ENCODE results near the gene TEX55. TPM values are rescaled to one million over a fixed set of nuclear protein-coding genes. Genes with fewer than 3 reads are reported as not detected.
"Not testable (repeated sequence)": the region's sequence is repeated elsewhere in the genome, so short reads cannot be mapped to it uniquely, and the experiment has no call there.

The TEX55 gene
- total RNA-seq (2014; rRNA removed; shearing (Covaris generic)) = not detected in 2 replicates

DNA sequence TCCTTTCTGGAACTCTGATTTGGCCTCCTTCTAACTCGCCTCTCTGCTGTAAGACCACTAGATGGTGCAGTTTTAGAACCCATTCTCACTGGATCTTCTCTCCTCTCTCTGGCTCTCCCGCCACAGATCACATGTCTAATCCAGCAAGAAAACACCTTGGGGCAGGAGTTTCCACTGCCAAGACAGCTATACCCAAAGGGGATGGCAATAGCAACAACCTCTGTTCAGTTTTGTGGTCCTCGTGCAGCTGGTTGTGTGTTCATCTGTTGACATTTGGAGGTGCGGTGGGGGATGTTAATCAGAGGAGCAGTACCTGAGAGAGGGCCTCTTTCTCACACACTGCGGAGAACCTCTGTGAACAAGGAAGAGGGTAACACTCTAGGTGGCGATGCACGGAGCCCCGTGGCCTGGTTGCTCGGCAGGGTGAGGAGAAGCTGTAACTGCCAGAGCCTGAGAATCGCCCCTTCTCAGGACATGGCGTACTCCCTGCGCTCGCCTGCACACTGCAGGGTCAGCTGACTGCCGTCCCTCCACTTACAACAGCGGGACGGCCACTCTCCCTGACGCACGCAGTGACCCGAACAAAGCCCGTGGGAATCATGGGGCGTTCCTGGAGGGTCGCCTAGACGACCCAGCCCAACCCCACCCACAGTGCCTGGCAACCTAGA, at the start of gene TEX55:
TSS of gene TEX55 (plus strand) at position 666 of the 668 bp plus-strand sequence. CDS start 25 bp downstream, outside the sequence.
- DNase-seq (ENCODE audit: low read depth) = peak; percentile 49

- DNase-seq (ENCODE audit: low read depth) = no peak
Observed at GRCh38 chr3:119098003-119098402, 48.0 kb upstream of the TEX55 start.

GRCh38 chr3:119098619-119099222, 47.2 kb upstream of the TEX55 start:
- DNase-seq (ENCODE audit: low read depth) = peak; percentile 35

DNA sequence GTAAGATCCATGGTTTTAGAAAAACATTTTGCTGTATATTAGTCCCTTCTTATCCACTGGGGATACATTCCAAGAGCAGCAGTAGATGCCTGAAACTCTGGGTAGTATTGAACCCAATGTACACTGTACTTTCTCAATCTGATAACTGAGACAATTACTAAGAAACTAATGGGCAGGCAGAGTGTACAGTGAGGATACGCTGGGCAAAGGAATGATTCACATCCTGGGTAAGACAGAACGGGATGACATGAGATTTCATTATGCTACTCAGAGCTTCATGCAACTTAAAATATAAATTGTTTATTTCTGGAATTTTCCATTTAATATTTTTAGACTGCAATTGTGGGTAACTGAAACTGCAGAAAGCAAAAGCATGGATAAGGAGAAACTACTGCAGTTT, 46.2 kb upstream of the TEX55 start:
- no peak for DNase-seq (ENCODE audit: low read depth)

DNA sequence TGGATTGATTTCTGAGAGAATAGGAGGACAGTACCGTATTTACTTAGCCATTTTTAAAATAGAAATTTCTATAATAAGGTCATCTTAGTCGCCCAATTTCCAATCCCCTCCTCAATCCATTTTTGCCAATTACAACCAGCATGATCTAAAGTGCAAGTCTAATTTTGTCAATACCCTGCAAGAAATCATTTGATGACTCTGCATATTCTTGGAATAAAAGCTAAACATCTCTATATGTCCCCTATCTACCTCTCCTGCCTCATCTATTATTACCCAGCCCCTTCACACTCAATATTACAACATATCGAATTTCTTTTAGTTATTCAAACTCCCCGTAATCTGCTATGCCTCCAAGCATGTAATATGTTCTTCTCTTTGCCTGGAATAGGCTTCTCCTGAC, 41.9 kb upstream of the TEX55 start:
- DNase-seq (ENCODE audit: low read depth) = no peak

DNA sequence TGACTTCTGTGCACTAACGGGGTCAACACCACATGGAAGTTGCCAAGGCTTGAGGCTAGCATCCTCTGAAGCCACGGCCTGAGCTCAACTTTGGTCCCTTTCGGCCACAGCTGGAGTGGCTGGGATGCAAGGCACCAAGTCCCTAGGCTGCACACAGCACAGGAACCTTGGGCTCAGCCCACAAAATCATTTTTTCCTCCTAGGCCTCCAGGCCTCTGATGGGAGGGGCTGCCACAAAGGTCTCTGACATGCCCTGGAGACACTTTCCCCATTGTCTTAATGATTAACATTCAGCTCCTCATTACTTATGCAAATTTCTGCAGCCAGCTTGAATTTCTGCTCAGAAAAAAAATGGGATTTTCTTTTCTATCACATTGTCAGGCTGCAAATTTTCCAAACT, 27.6 kb upstream of the TEX55 start:
- not testable (repeated sequence) for DNase-seq (ENCODE audit: low read depth)

GRCh38 chr3:119120480-119120879, 25.5 kb upstream of the TEX55 start:
- no peak for DNase-seq (ENCODE audit: low read depth)

GRCh38 chr3:119122350-119122749, 23.6 kb upstream of the TEX55 start:
- no peak for DNase-seq (ENCODE audit: low read depth)

DNA sequence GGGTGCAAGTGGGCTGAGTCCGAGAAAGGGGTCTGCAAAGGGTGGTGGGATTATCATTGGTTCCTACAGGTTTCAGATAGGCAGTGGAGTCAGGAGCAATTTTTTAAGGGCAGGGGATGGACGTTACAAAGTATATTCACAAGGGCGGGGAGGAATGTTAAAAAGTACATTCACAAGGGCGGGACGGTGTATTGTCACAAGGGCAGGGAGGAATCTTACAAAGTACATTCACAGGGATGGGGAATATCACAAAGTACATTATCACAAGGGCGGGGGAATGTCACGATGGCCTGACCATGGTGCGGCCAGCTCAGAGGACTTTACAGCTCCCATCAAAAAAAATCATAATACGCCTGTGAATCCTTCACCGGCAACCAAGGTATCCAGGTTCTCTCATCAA, 20.6 kb upstream of the TEX55 start:
- DNase-seq (ENCODE audit: low read depth) = no peak

- no peak for DNase-seq (ENCODE audit: low read depth)
Observed at GRCh38 chr3:119125742-119126504, 20.0 kb upstream of the TEX55 start.

DNA sequence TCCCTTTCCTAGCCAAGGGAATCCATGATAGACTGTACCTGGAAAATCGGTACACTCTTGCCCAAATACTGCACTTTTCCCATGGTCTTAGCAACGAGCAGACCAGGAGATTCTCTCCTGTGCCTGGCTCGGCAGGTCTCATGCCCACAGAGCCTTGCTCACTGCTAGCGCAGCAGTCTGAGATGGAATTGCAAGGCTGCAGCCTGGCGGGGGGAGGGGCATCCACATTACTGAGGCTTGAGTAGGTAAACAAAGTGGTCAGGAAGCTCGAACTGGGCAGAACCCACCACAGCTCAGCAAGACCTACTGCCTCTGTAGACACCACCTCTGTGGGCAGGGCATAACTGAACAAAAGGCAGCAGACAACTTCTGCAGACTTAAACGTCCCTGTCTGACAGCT, 15.7 kb upstream of the TEX55 start:
- DNase-seq (ENCODE audit: low read depth) = not testable (repeated sequence)

DNA sequence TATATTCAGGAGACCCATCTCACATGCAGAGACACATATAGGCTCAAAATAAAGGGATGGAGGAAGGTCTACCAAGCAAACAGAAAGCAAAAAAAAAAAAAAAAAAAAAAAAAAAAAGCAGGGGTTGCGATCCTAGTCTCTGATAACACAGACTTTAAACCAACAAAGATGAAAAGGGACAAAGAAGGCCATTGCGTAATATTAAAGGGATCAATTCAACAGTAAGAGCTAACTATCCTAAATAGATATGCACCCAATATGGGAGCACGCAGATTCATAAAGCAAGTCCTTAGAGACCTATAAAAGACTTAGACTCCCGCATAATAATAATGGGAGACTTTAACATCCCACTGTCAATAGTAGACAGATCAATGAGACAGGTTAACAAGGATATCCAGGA, 13.7 kb upstream of the TEX55 start:
- not testable (repeated sequence) for DNase-seq (ENCODE audit: low read depth)

DNA sequence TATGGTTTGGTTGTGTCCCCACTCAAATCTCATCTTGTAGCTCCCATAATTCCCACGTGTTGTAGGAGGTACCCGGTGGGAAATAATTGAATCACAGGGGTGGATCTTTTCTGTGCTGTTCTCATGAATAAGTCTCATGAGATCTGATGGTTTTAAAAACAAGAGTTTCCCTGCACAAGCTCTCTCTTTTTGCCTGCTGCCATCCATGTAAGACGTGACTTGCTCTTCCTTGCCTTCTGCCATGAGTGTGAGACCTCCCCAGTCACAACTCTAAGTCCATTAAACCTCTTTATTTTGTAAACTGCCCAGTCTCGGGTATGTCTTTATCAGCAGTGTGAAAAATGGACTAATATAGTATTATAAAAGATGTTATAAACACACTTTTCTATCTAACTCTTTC, 6.6 kb upstream of the TEX55 start:
- DNase-seq (ENCODE audit: low read depth) = not testable (repeated sequence)

GRCh38 chr3:119140466-119140865, 5.5 kb upstream of the TEX55 start:
- DNase-seq (ENCODE audit: low read depth) = no peak

DNA sequence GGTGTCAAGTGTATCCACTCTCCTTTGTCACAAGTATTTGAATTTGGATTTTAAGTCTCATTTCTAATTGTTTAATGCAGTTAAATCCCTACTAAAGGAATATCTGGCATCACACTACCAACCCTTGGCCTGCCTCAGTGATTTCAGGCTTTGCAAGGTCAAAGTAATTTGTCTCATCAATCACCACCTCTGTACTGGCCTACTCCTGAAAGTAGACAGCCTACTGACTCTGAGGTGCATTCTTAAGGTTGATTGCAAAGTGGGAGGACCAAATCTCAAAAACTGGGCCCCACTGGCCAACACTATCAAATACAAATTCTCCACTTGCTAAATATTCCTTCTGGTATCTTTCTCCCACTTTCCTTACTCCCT, 851 bp upstream of the TEX55 start:
- DNase-seq (ENCODE audit: low read depth) = no peak

DNA sequence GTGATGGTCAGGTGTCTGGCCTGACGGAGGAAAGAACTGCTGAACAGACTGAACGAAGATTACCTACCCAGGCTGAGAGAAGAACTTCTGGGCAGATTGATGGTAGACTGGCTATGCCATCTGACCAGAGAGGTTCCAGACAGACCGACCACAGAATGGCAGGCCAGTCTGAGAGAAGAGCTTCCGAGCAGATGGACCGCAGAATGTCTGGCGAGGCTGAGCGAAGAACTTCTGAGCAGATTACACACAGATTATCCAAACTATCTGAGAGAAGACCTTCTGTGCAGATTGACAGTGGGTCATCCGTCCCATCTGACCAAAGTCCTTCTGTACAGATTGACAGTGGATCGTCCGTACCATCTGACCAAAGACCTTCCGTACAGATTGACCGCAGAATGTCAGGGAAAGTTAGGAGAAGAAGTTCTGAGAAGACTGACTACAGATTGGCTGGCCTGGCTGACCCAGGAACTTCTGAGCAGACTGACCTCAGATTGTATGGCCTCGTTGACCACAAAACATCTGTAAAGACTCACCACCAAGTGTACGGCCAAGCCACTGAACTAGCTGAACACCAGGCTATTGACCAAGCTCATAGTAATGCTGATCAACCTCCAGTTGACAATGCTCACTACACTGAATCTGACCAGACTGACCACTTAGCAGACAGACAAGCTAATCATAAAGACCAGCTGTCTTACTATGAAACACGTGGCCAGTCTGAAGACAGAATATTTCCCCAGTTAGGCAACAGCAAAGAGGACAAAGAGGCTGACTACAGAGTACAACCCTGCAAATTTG, 812 bp downstream of the TEX55 start:
- DNase-seq (ENCODE audit: low read depth) = peak; percentile 7

DNA sequence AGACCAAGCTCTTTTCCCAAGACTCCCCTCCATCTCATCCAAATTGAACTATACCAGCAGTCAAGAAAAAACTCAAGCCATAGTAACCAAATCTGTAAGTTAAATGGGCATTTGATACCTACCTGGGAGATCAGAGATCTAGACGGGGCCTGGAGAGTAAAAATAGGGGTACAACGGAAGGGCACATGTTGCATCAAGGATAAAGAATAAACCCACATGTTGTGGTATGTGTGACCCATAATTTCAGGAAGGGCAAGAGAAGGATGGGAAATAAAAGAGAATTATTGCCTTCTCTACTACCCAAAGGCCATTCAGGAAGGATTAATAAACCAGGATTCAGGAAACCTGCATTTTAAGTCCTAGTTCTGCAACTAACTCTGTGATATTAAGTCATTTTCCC, 1.5 kb downstream of the TEX55 start:
- DNase-seq (ENCODE audit: low read depth) = no peak

DNA sequence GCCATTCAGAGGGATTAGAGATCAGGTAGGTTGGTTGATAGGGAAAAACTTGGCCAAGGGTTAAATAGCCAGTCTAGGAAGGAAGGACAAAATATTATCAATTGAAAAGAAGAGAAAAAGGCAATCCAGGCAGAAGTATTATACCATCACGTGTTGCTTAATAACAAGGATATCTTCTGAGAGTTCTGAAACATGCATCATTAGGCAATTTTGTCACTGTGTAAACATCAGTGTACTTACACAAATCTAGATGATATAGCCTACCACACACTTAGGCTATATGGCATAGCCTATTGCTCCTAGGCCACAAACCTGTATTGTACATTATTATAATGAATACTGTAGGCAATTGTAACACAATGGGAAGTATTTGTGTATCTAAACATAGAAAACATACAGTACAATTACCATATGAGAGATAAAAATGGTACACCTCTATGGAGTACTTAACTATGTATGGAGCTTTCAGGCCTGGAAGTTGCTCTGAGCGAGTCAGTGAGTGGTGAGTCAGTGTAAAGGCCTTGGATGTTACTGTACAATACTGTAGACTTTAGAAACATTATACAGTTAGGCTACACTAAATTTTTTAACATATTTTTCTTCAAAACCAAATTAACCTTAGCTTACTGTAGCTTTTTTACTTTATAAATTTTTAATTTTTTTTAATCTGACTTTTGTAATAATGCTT, 2.7 kb downstream of the TEX55 start:
- DNase-seq (ENCODE audit: low read depth) = no peak

DNA sequence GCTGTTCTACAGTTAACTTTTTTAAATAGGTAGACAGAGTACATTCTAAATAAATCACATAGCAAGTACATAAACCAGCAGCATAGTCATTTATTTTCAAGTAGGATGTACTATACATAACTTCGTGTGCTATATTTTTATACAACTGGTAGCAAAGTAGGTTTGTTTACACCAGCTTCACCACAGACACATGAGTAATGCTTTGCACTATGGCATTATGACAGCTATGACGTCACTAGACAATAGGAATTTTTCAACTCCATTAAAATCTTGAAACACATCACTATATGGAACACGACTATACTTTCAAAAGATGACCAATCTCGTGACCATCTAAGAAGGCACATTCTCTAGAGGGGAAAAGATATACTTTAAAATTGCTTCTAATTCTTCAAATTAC, 3.5 kb downstream of the TEX55 start:
- peak; percentile 22 for DNase-seq (ENCODE audit: low read depth)

DNA sequence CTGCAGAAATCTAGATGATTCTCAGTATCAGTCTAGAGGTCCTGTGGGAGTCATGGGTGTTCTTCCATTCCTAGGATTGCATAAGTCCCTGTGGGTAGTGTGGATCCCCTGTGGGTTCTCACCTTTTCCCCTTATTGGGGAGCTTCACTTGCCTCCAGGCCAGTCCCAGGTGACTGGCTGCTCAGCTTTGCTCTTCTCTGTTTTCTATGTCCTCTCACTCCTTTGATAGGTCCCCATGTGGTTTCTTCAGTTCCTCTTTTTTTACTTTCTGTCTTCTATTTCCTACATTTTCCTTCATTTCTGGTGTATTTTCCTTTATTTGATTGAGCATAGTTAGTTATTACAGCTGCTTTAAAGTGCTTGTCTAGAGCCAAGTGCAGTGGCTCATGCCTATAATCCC, 10.9 kb downstream of the TEX55 start:
- no peak for DNase-seq (ENCODE audit: low read depth)

- no peak for DNase-seq (ENCODE audit: low read depth)
Observed at GRCh38 chr3:119157971-119158370, 12.0 kb downstream of the TEX55 start.

GRCh38 chr3:119160361-119160760, 14.4 kb downstream of the TEX55 start:
- no peak for DNase-seq (ENCODE audit: low read depth)
